GM12878 (cell line): ENCODE results near the gene MAN2B2.

Source experiments
- CHD2 ChIP-seq: IDR thresholded peaks from 2 replicates; pipeline ENCODE4 v1.6.1; 2011; ENCODE audit warnings: low read depth, low read length, improper control_type of control experiment, borderline replicate concordance
- CREB1 ChIP-seq: IDR thresholded peaks from 2 replicates; pipeline ENCODE4 v1.6.1; 2012; ENCODE audit warnings: low read depth, mild to moderate bottlenecking, inconsistent platforms
- EED ChIP-seq: sonication (generic); IDR thresholded peaks from 2 replicates; pipeline ENCODE4 v1.6.1; 2016; ENCODE audit warnings: antibody characterized with exemption, low read depth
- EP300 ChIP-seq, 2 experiments: fragments of 150-350 bp in 1 of 2; IDR thresholded peaks; 2 replicates each; pipeline ENCODE4 v1.6.1; 2011 to 2012; ENCODE audit warnings: low read depth in 2 of 2, low read length in 2 of 2, borderline replicate concordance in 1 of 2, improper control_type of control experiment in 1 of 2, inconsistent platforms in 1 of 2; ENCODE audit not compliant: control insufficient read depth in 1 of 2
- GABPA ChIP-seq: IDR thresholded peaks from 2 replicates; pipeline ENCODE4 v1.6.1; 2014; ENCODE audit warnings: antibody characterized with exemption, low read depth, mild to moderate bottlenecking, inconsistent platforms
- SP1 ChIP-seq: IDR thresholded peaks from one replicate; pipeline ENCODE4 v1.6.1; 2011; ENCODE audit warnings: low read depth, low read length
- TAF1 ChIP-seq: IDR thresholded peaks from 2 replicates; pipeline ENCODE4 v1.6.1; 2011; ENCODE audit warnings: mild to moderate bottlenecking, low read depth, low read length, borderline replicate concordance
- WRNIP1 ChIP-seq: IDR thresholded peaks from 2 replicates; pipeline ENCODE4 v1.6.1; 2011; ENCODE audit warnings: low read depth, low read length, improper control_type of control experiment, borderline replicate concordance
- TF ChIP-seq, protein P1 (sequence below), 3 experiments: IDR thresholded peaks in 2 of 3; conservative IDR thresholded peaks in 1 of 3; 2 replicates each; pipeline ENCODE4 v1.5.1; 2011; ENCODE audit warnings: low read depth in 3 of 3, low read length in 3 of 3, mild to moderate bottlenecking in 3 of 3, control low read depth in 2 of 3, moderate library complexity in 2 of 3, inconsistent platforms in 1 of 3, mixed read lengths in 1 of 3; ENCODE audit not compliant: control insufficient read depth in 2 of 3, insufficient read depth in 1 of 3; ENCODE audit errors: extremely low read depth in 1 of 3

DNA sequence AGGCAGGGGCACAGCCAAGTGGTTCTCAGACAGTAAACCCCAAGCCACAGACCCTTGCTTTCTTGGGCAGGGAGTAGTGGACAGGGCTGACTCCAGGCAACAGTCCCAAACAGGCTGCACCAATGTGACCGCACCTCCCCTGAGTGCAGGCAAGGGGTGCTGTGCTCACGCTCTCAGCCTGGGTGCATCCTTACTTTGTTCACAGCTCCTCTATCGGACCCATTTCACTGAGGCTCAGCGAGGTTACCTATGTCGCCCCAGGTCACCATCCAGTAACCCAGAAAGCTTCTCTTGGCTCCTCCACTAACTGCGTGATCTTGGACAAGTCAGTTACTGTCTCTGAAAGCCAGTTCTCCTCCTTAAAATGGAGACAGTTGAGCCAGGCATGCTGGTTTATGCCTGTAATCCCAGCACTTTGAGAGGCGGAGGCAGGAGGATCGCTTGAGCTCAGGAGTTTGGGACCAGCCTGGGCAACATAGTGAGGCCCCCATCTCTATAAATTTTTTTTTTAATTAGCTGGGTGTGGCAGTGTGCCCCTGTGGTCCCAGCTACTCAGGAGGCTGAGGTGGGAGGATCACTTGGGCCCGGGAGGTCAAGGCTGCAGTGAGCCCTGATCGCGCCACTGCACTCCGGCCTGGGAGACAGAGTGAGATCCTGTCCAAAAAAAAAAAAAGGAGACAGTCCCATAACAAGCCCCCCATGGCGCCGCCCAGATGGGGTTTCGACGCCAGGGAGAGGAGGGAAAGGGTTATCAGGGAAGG lies 823 bp upstream of the MAN2B2 start:
- no peak for TF ChIP-seq WRNIP1
- no peak for TF ChIP-seq SP1
- no peak for TF ChIP-seq GABPA
- TF ChIP-seq CHD2, result no peak
- no peak for TF ChIP-seq CREB1
- TF ChIP-seq EED, result no peak
- TF ChIP-seq EP300 (IDR thresholded peaks at IDR 0.05; ENCODE audit: borderline replicate concordance in 1 of 2, control insufficient read depth in 1 of 2, low read depth in 2 of 2, low read length in 2 of 2), result no peak
- TF ChIP-seq, protein P1, sequence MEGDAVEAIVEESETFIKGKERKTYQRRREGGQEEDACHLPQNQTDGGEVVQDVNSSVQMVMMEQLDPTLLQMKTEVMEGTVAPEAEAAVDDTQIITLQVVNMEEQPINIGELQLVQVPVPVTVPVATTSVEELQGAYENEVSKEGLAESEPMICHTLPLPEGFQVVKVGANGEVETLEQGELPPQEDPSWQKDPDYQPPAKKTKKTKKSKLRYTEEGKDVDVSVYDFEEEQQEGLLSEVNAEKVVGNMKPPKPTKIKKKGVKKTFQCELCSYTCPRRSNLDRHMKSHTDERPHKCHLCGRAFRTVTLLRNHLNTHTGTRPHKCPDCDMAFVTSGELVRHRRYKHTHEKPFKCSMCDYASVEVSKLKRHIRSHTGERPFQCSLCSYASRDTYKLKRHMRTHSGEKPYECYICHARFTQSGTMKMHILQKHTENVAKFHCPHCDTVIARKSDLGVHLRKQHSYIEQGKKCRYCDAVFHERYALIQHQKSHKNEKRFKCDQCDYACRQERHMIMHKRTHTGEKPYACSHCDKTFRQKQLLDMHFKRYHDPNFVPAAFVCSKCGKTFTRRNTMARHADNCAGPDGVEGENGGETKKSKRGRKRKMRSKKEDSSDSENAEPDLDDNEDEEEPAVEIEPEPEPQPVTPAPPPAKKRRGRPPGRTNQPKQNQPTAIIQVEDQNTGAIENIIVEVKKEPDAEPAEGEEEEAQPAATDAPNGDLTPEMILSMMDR (IDR thresholded peaks at IDR 0.05 in 2 of 3, conservative IDR thresholded peaks at IDR 0.05 in 1 of 3; ENCODE audit: control insufficient read depth in 2 of 3, extremely low read depth in 1 of 3, insufficient read depth in 1 of 3, low read depth in 3 of 3, low read length in 3 of 3), result peak in 2 of 3 experiments; percentile 9 to 29; a peak in 2 of 6 replicates
- no peak for TF ChIP-seq TAF1
